HG03135 (cell line): ENCODE results near the gene CENPW.

ENCODE experiments used
- ATAC-seq: cut with Tn5 transposase; IDR thresholded peaks from one replicate; pipeline ENCODE4 v1.9.1; 2021; ENCODE audit warnings: mild to moderate bottlenecking, moderate library complexity; ENCODE audit not compliant: unreplicated experiment

The CENPW gene

GRCh38 chr6:126372626-126373025 is 32.7 kb downstream of the CENPW start:
- no peak for ATAC-seq

GRCh38 chr6:126373344-126373743 is 33.4 kb downstream of the CENPW start:
- ATAC-seq, result no peak

GRCh38 chr6:126374372-126374771 is 34.5 kb downstream of the CENPW start:
- no peak for ATAC-seq

GRCh38 chr6:126376682-126377081 is 36.8 kb downstream of the CENPW start:
- no peak for ATAC-seq

- ATAC-seq, result no peak
These were observed 37.8 kb downstream of the CENPW start for GRCh38 chr6:126377594-126378153.

- no peak for ATAC-seq
These were observed 40.2 kb downstream of the CENPW start for GRCh38 chr6:126380072-126380583.

- ATAC-seq, result no peak
These were observed 41.6 kb downstream of the CENPW start for GRCh38 chr6:126381498-126381897.

- no peak for ATAC-seq
These were observed 43.3 kb downstream of the CENPW start for GRCh38 chr6:126383203-126383602.

GRCh38 chr6:126385536-126385935 is 45.6 kb downstream of the CENPW start:
- no peak for ATAC-seq

- no peak for ATAC-seq
These were observed 48.2 kb downstream of the CENPW start for GRCh38 chr6:126388104-126388598.

- ATAC-seq, result no peak
These were observed 56.2 kb downstream of the CENPW start for GRCh38 chr6:126396131-126396530.
